A549 (cell line): ENCODE data around the gene SLAMF1. TPM values are rescaled to one million over a fixed set of nuclear protein-coding genes. Genes with fewer than 3 reads are reported as not detected.

Experiments
- ATAC-seq, 2 experiments: fragments of 200-7000 bp in 1 of 2; fragments of >200 bp in 1 of 2; cut with Nextera tagmentation in 1 of 2; cut with Tn5 transposase in 1 of 2; 3 replicates each; pipeline versions ENCODE4 v1.8.0 to v1.9.1; 2018 to 2020; ENCODE audit warnings: mild to moderate bottlenecking in 1 of 2, moderate library complexity in 1 of 2
- CTCF ChIA-PET: fragments of 300-600 bp; sonication (Branson Sonifier 250); formaldehyde crosslinking; extraction: SDS; loops from one replicate; lab custom pipeline; 2021; ENCODE audit warnings: antibody characterized with exemption, inconsistent platforms; lab: Yijun Ruan, JAX
- POLR2A ChIA-PET: fragments of 350-600 bp; formaldehyde crosslinking; extraction: SDS; loops from one replicate; lab custom pipeline; 2021; ENCODE audit warnings: antibody characterized with exemption, inconsistent platforms; lab: Yijun Ruan, JAX
- DNase-seq, 2 experiments: peaks; one replicate each; pipeline versions ENCODE4 v3.0.0 to v3.0.0-alpha.2; 2011 to 2016; ENCODE audit warnings: low read depth in 1 of 2, low spot score in 1 of 2
- FAIRE-seq: peaks from 2 replicates; lab custom pipeline; 2011; peaks lifted over from hg19 to GRCh38; lab: Jason Lieb, UNC
- H3K27ac ChIP-seq, 2 experiments: fragments of >200 bp; sonication (Bioruptor Twin); formaldehyde crosslinking; 3 replicates each; pipeline ENCODE4 v1.5.1; 2016 to 2017
- H3K4me1 ChIP-seq: fragments of >200 bp; sonication (Bioruptor Twin); formaldehyde crosslinking; 3 replicates; pipeline ENCODE4 v1.6.1; 2016
- H3K4me2 ChIP-seq: fragments of >200 bp; sonication (Bioruptor Twin); formaldehyde crosslinking; 3 replicates; pipeline ENCODE4 v1.6.1; 2016
- H3K4me3 ChIP-seq: fragments of >200 bp; sonication (Bioruptor Twin); formaldehyde crosslinking; 3 replicates; pipeline ENCODE4 v1.5.1; 2016
- H3K9me3 ChIP-seq: fragments of >200 bp; sonication (Bioruptor Twin); formaldehyde crosslinking; 3 replicates; pipeline ENCODE4 v1.6.1; 2016
- CBX2 ChIP-seq: fragments of 200-600 bp; sonication (generic); IDR thresholded peaks from 2 replicates; pipeline ENCODE4 v1.6.1; 2016; ENCODE audit warnings: low read depth, mild to moderate bottlenecking, borderline replicate concordance
- CEBPB ChIP-seq, 2 experiments: fragments of >200 bp in 1 of 2; sonication (Bioruptor Twin) in 1 of 2; formaldehyde crosslinking in 1 of 2; IDR thresholded peaks; 2 replicates each; pipeline ENCODE4 v1.6.1; 2012 to 2016
- CHD2 ChIP-seq: fragments of 150-350 bp; IDR thresholded peaks from 2 replicates; pipeline ENCODE4 v1.6.1; 2014; ENCODE audit warnings: low read length; ENCODE audit not compliant: partially characterized antibody
- CHD4 ChIP-seq: fragments of 200-600 bp; sonication (generic); IDR thresholded peaks from 2 replicates; pipeline ENCODE4 v1.6.1; 2016; ENCODE audit warnings: antibody characterized with exemption, mild to moderate bottlenecking, borderline replicate concordance
- E2F6 ChIP-seq: IDR thresholded peaks from 2 replicates; pipeline ENCODE4 v1.6.1; 2012; ENCODE audit warnings: low read depth, borderline replicate concordance
- EHF ChIP-seq: fragments of 250-450 bp; sonication (Bioruptor Pico); IDR thresholded peaks from 2 replicates; pipeline ENCODE4 v1.5.0; 2020; ENCODE audit warnings: mild to moderate bottlenecking
- EHMT2 ChIP-seq: fragments of 200-600 bp; sonication (generic); IDR thresholded peaks from 2 replicates; pipeline ENCODE4 v1.6.1; 2016; ENCODE audit warnings: antibody characterized with exemption, low read depth, mild to moderate bottlenecking, moderate library complexity
- ELK1 ChIP-seq: fragments of 150-350 bp; IDR thresholded peaks from 2 replicates; pipeline ENCODE4 v1.6.1; 2014; ENCODE audit warnings: low read depth, mild to moderate bottlenecking, low read length
- ESRRA ChIP-seq: fragments of 150-350 bp; IDR thresholded peaks from 2 replicates; pipeline ENCODE4 v1.6.1; 2014; ENCODE audit warnings: mild to moderate bottlenecking, low read length, borderline replicate concordance
- FOSB ChIP-seq: fragments of 250-450 bp; sonication (Bioruptor Pico); IDR thresholded peaks from 2 replicates; pipeline ENCODE4 v1.5.0; 2020; ENCODE audit warnings: mild to moderate bottlenecking, moderate library complexity
- FOSL2 ChIP-seq, 2 experiments: fragments of 450-650 bp in 1 of 2; fragments of >200 bp in 1 of 2; sonication (Bioruptor Twin) in 1 of 2; formaldehyde crosslinking; IDR thresholded peaks; 2 replicates each; pipeline versions ENCODE4 v1.5.0 to v1.6.1; 2016 to 2020; ENCODE audit warnings: mild to moderate bottlenecking in 1 of 2, moderate library complexity in 1 of 2
- HOXA7 ChIP-seq: fragments of 250-450 bp; sonication (Bioruptor Pico); IDR thresholded peaks from 2 replicates; pipeline ENCODE4 v1.5.0; 2020; ENCODE audit warnings: mild to moderate bottlenecking, moderate library complexity
- JUNB ChIP-seq: fragments of >200 bp; sonication (Bioruptor Twin); formaldehyde crosslinking; IDR thresholded peaks from 2 replicates; pipeline ENCODE4 v1.6.1; 2016
- KDM1A ChIP-seq: fragments of 200-600 bp; sonication (generic); IDR thresholded peaks from 2 replicates; pipeline ENCODE4 v1.6.1; 2016; ENCODE audit warnings: low read depth, mild to moderate bottlenecking
- KDM5A ChIP-seq: fragments of 200-600 bp; sonication (generic); IDR thresholded peaks from 2 replicates; pipeline ENCODE4 v1.6.1; 2016; ENCODE audit warnings: antibody characterized with exemption, mild to moderate bottlenecking
- MAX ChIP-seq: IDR thresholded peaks from 2 replicates; pipeline ENCODE4 v1.6.1; 2012
- PBX3 ChIP-seq: IDR thresholded peaks from 2 replicates; pipeline ENCODE4 v1.6.1; 2012
- POLR2A ChIP-seq: IDR thresholded peaks from 2 replicates; pipeline ENCODE4 v1.6.1; 2012; ENCODE audit warnings: mild to moderate bottlenecking, low read length
- REST ChIP-seq: fragments of 200-600 bp; sonication (generic); IDR thresholded peaks from 2 replicates; pipeline ENCODE4 v1.6.1; 2016; ENCODE audit warnings: antibody characterized with exemption, mild to moderate bottlenecking, moderate library complexity
- RNF2 ChIP-seq: fragments of 200-600 bp; sonication (generic); IDR thresholded peaks from 2 replicates; pipeline ENCODE4 v1.6.1; 2016; ENCODE audit warnings: low read depth, mild to moderate bottlenecking, antibody characterized with exemption, moderate library complexity, borderline replicate concordance
- SREBF2 ChIP-seq: fragments of 450-650 bp; IDR thresholded peaks from 2 replicates; pipeline ENCODE4 v1.6.1; 2014; ENCODE audit warnings: mild to moderate bottlenecking, moderate library complexity
- TP53 ChIP-seq: fragments of 250-450 bp; sonication (Bioruptor Pico); IDR thresholded peaks from 2 replicates; pipeline ENCODE4 v1.5.0; 2021; ENCODE audit warnings: mild to moderate bottlenecking, moderate library complexity
- ZC3H11A ChIP-seq: fragments of 450-650 bp; IDR thresholded peaks from 2 replicates; pipeline ENCODE4 v1.6.1; 2014; ENCODE audit warnings: antibody characterized with exemption, mild to moderate bottlenecking
- ZFP36 ChIP-seq: fragments of 450-650 bp; IDR thresholded peaks from 2 replicates; pipeline ENCODE4 v1.6.1; 2014; ENCODE audit warnings: borderline replicate concordance; ENCODE audit not compliant: partially characterized antibody
- ZSCAN20 ChIP-seq: fragments of 250-450 bp; sonication (Bioruptor Pico); IDR thresholded peaks from 2 replicates; pipeline ENCODE4 v1.8.0; 2022; ENCODE audit warnings: mild to moderate bottlenecking, moderate library complexity
- WGBS: methylation state at CpG from one replicate; pipeline ENCODE4 v1.1.6; 2017; ENCODE audit errors: missing lambda C conversion rate; 5-methylcytosine and 5-hydroxymethylcytosine counted together
- polyA plus RNA-seq, 4 experiments: library from polyadenylated mRNA; depleted of rRNA in 3 of 4; stranded (reverse); fragments of >200 nt; fragmentation: RNase III in 1 of 4; extraction: RNeasy Plus Mini Kit Qiagen cat#74134 plus additional on column Dnase treatment in 1 of 4; gene quantifications; 2 replicates in 3 of 4; 3 replicates in 1 of 4; pipeline ENCODE4 v1.2.3, GENCODE V29; 2011 to 2017

Gene SLAMF1
- polyA plus RNA-seq, 2 of the 4 experiments (the other 2 are of a cell fraction), result not detected

GRCh38 chr1:160669802-160670201 lies 23.0 kb upstream of the SLAMF1 start:
- TF ChIP-seq ZFP36 (no peak), ESRRA (no peak), POLR2A (no peak), ZC3H11A (no peak), JUNB (no peak), CHD4 (no peak), MAX (no peak), PBX3 (no peak), EHF (CRISPR knock-in tag) (no peak), FOSL2 (IDR thresholded peaks at IDR 0.05) (no peak), FOSL2 (CRISPR knock-in tag; IDR thresholded peaks at IDR 0.05) (no peak), CBX2 (no peak), REST (no peak), E2F6 (no peak), RNF2 (no peak), CHD2 (no peak), HOXA7 (CRISPR knock-in tag) (no peak), KDM1A (no peak), SREBF2 (no peak), ELK1 (no peak), ZSCAN20 (CRISPR knock-in tag) (no peak)
- FAIRE-seq, result no peak
- WGBS, result 59% methylated on average over 20 of the region's 20 CpGs
- ATAC-seq, result no peak
- no peak for DNase-seq
- H3K27ac ChIP-seq, result no peak overlapping the region
- H3K4me3 ChIP-seq, result no peak overlapping the region
- no peaks in the 10 kb centered on the region for H3K4me1 ChIP-seq
- ChIA-PET CTCF (interaction anchor here (1.1 kb wide), 1 partner anchor 12 kb away, joined by 3 read pairs; no protein-coding TSS in a partner anchor), POLR2A (no interaction called here)
- H3K4me2 ChIP-seq, result no peak overlapping the region
- H3K9me3 ChIP-seq, result peaks cover 22% of the 10 kb centered on the region; the same call in 2 of the 3 replicates

- ATAC-seq (no peak), DNase-seq (no peak), FAIRE-seq (no peak)
- H3K27ac ChIP-seq, result no peak overlapping the region
- ChIA-PET CTCF (no interaction called here), POLR2A (no interaction called here)
- H3K4me2 ChIP-seq, result no peak overlapping the region
- H3K9me3 ChIP-seq, result peaks cover 22% of the 10 kb centered on the region; the same call in 2 of the 3 replicates
- H3K4me3 ChIP-seq, result no peak overlapping the region
- no peaks in the 10 kb centered on the region for H3K4me1 ChIP-seq
- TF ChIP-seq EHMT2 (no peak), ZSCAN20 (CRISPR knock-in tag) (no peak), JUNB (no peak), ELK1 (no peak), CBX2 (no peak), CEBPB (IDR thresholded peaks at IDR 0.05) (no peak), FOSB (CRISPR knock-in tag) (no peak), REST (no peak), KDM5A (no peak), TP53 (CRISPR knock-in tag) (no peak)
These were observed 22.4 kb upstream of the SLAMF1 start for GRCh38 chr1:160669276-160669675.
